OCI-LY7 (cell line): ENCODE measurements around the gene PACC1. TPM values are rescaled to one million over a fixed set of nuclear protein-coding genes. Genes with fewer than 3 reads are reported as not detected.

Source experiments
- BruUV-seq: library from RNA; stranded (reverse); fragments of 400-500 nt; replicated peaks from 2 replicates; lab custom pipeline; 2021; lab: Mats Ljungman, UMichigan
- CTCF ChIA-PET: fragments of 300-600 bp; sonication (Branson Sonifier 250); formaldehyde crosslinking; loops from one replicate; lab custom pipeline; 2022; ENCODE audit warnings: antibody characterized with exemption; ENCODE audit not compliant: unreplicated experiment; lab: Charles Lee
- POLR2A ChIA-PET: fragments of 300-600 bp; sonication (Branson Sonifier 250); formaldehyde crosslinking; loops from one replicate; lab custom pipeline; 2022; ENCODE audit warnings: antibody characterized with exemption; lab: Charles Lee
- DNase-seq: peaks from one replicate; pipeline ENCODE4 v3.0.0-alpha.2; 2015; ENCODE audit warnings: low spot score
- H2AFZ ChIP-seq: fragments of 200-600 bp; sonication (generic), shearing (Covaris generic); 2 replicates; pipeline ENCODE4 v1.6.1; 2014; ENCODE audit warnings: mild to moderate bottlenecking, antibody characterized with exemption, low read length, moderate library complexity
- H3K27ac ChIP-seq: fragments of 200-600 bp; sonication (generic); 2 replicates; pipeline ENCODE4 v1.5.1; 2014; ENCODE audit warnings: mixed run types, low read depth, mild to moderate bottlenecking, moderate library complexity, low read length, inconsistent platforms; ENCODE audit not compliant: poor library complexity, severe bottlenecking
- H3K36me3 ChIP-seq: fragments of 200-600 bp; sonication (generic); 2 replicates; pipeline ENCODE4 v1.6.1; 2014; ENCODE audit warnings: mild to moderate bottlenecking, antibody characterized with exemption, low read length, moderate library complexity, mixed read lengths; ENCODE audit not compliant: insufficient read depth
- H3K4me1 ChIP-seq: fragments of 200-600 bp; sonication (generic); 2 replicates; pipeline ENCODE4 v1.5.1; 2014; ENCODE audit warnings: mild to moderate bottlenecking, low read length; ENCODE audit not compliant: insufficient read depth, poor library complexity, severe bottlenecking
- H3K4me2 ChIP-seq: fragments of 200-600 bp; sonication (generic); 2 replicates; pipeline ENCODE4 v1.6.1; 2014; ENCODE audit warnings: mild to moderate bottlenecking, low read length
- H3K4me3 ChIP-seq: fragments of 200-600 bp; sonication (generic); 2 replicates; pipeline ENCODE4 v1.5.1; 2014; ENCODE audit warnings: mild to moderate bottlenecking, low read depth, low read length; ENCODE audit not compliant: poor library complexity, severe bottlenecking
- H3K79me2 ChIP-seq: fragments of 200-600 bp; sonication (generic); 2 replicates; pipeline ENCODE4 v1.6.1; 2016; ENCODE audit warnings: low read depth, mild to moderate bottlenecking, low read length, moderate library complexity, mixed read lengths; ENCODE audit not compliant: insufficient read depth
- H3K9me2 ChIP-seq: fragments of 200-600 bp; sonication (generic); 2 replicates; pipeline ENCODE4 v1.6.1; 2016; ENCODE audit warnings: mild to moderate bottlenecking, low read length, mixed read lengths; ENCODE audit not compliant: insufficient read depth
- H3K9me3 ChIP-seq: fragments of 200-600 bp; sonication (generic); 2 replicates; pipeline ENCODE4 v1.6.1; 2014; ENCODE audit warnings: mild to moderate bottlenecking, mixed run types, low read length, mixed read lengths
- H4K20me1 ChIP-seq: fragments of 200-600 bp; sonication (generic); 2 replicates; pipeline ENCODE4 v1.6.1; 2014; ENCODE audit warnings: mild to moderate bottlenecking, antibody characterized with exemption, low read length, moderate library complexity, mixed read lengths; ENCODE audit not compliant: insufficient read depth
- EZH2phosphoT487 ChIP-seq: fragments of 200-600 bp; sonication (generic); IDR thresholded peaks from 2 replicates; pipeline ENCODE4 v1.6.1; 2018; ENCODE audit warnings: low read depth, borderline replicate concordance, mild to moderate bottlenecking, mixed run types, antibody characterized with exemption, low read length, moderate library complexity, mixed read lengths
- intact Hi-C: fragments of 100-400 bp; cut with micrococcal nuclease; formaldehyde crosslinking; loops from one replicate; pipeline ENCODE4 v1.10.0; 2022; ENCODE audit not compliant: unreplicated experiment
- total RNA-seq, 2 experiments: library from RNA; depleted of rRNA in 1 of 2; stranded (reverse); fragments of >200 nt in 1 of 2; shearing (Covaris generic) in 1 of 2; gene quantifications; 2 replicates each; pipeline ENCODE4 v1.2.3, GENCODE V29; 2014 to 2022
- TF ChIP-seq, protein P1 (sequence below): fragments of 200-600 bp; sonication (generic); conservative IDR thresholded peaks from 2 replicates; pipeline ENCODE4 v1.5.1; 2014; ENCODE audit warnings: mild to moderate bottlenecking, antibody characterized with exemption, low read length, moderate library complexity, mixed read lengths

The PACC1 gene
- total RNA-seq, 2 experiments from 2014 or later = 17.3 to 30.8 TPM

GRCh38 chr1:212410231-212410820 is 4.4 kb downstream of the PACC1 start:
- H4K20me1 ChIP-seq = peaks cover 6% of the 10 kb centered on the region; the same call in 1 of the 2 replicates
- ChIA-PET POLR2A (no interaction called here), CTCF (interaction anchor here (0.8 kb wide), 1 partner anchor 16 kb away, joined by 3 read pairs; no protein-coding TSS in a partner anchor)
- intact Hi-C loops = no loop called here
- no peak for TF ChIP-seq EZH2phosphoT487
- TF ChIP-seq, protein P1, sequence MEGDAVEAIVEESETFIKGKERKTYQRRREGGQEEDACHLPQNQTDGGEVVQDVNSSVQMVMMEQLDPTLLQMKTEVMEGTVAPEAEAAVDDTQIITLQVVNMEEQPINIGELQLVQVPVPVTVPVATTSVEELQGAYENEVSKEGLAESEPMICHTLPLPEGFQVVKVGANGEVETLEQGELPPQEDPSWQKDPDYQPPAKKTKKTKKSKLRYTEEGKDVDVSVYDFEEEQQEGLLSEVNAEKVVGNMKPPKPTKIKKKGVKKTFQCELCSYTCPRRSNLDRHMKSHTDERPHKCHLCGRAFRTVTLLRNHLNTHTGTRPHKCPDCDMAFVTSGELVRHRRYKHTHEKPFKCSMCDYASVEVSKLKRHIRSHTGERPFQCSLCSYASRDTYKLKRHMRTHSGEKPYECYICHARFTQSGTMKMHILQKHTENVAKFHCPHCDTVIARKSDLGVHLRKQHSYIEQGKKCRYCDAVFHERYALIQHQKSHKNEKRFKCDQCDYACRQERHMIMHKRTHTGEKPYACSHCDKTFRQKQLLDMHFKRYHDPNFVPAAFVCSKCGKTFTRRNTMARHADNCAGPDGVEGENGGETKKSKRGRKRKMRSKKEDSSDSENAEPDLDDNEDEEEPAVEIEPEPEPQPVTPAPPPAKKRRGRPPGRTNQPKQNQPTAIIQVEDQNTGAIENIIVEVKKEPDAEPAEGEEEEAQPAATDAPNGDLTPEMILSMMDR = no peak
- BruUV-seq = no TSS peak
- H3K4me3 ChIP-seq = no peak overlapping the region
- no peak overlapping the region for H3K27ac ChIP-seq
- no peak overlapping the region for H2AFZ ChIP-seq
- H3K9me2 ChIP-seq = no peaks in the 10 kb centered on the region
- peaks cover 68% of the 10 kb centered on the region for H3K36me3 ChIP-seq
- no peak for DNase-seq
- H3K4me1 ChIP-seq = peaks cover 23% of the 10 kb centered on the region
- H3K9me3 ChIP-seq = no peaks in the 10 kb centered on the region
- no peak overlapping the region for H3K4me2 ChIP-seq
- H3K79me2 ChIP-seq = peaks cover 18% of the 10 kb centered on the region; the same call in 1 of the 2 replicates

GRCh38 chr1:212402666-212403321 is 11.9 kb downstream of the PACC1 start:
- H4K20me1 ChIP-seq = no peaks in the 10 kb centered on the region
- BruUV-seq = no TSS peak
- intact Hi-C loops = no loop called here
- no peaks in the 10 kb centered on the region for H3K9me2 ChIP-seq
- H3K79me2 ChIP-seq = no peaks in the 10 kb centered on the region
- CTCF ChIA-PET = no interaction called here
- no peak overlapping the region for H3K4me3 ChIP-seq
- H3K27ac ChIP-seq = no peak overlapping the region
- H3K4me2 ChIP-seq = no peak overlapping the region
- no peaks in the 10 kb centered on the region for H3K4me1 ChIP-seq
- TF ChIP-seq, protein P1 = no peak
- TF ChIP-seq EZH2phosphoT487 = no peak
- peaks cover 13% of the 10 kb centered on the region; the same call in 1 of the 2 replicates for H3K9me3 ChIP-seq
- no peak overlapping the region for H2AFZ ChIP-seq
- peaks cover 89% of the 10 kb centered on the region for H3K36me3 ChIP-seq
- POLR2A ChIA-PET = interaction anchor here (0.5 kb wide), 1 partner anchor 359 kb away, joined by 5 read pairs; no protein-coding TSS in a partner anchor
- DNase-seq = no peak
